Activated CD4-positive, alpha-beta T cell treated with anti-CD3 and anti-CD28 coated beads, Interleukin-2, amount 50 U/mL, for 24 hours (primary cell): ENCODE data around the gene RASSF7.
"Not testable (repeated sequence)": the region's sequence is repeated elsewhere in the genome, so short reads cannot be mapped to it uniquely, and the experiment has no call there.

ENCODE experiments used
- DNase-seq, 2 donors: peaks; one replicate each; pipeline ENCODE4 v3.0.0-alpha.2; 2020; ENCODE audit warnings: low read depth in 1 of 2, low spot score in 1 of 2

The RASSF7 gene

GRCh38 chr11:560305-561147, at the start of gene RASSF7, which contains the start of gene LMNTD2:
Gene RASSF7, plus strand, starts transcription at chr11:560970. Its CDS starts 799 bp downstream, at chr11:561769.
Gene LMNTD2, minus strand, starts transcription at chr11:560738. Its CDS starts 22 bp downstream, at chr11:560716.
- DNase-seq: peak; percentile 94

GRCh38 chr11:512761-513595, 47.8 kb upstream of the RASSF7 start:
- no peak for DNase-seq

GRCh38 chr11:514606-515005, 46.2 kb upstream of the RASSF7 start:
- DNase-seq: no peak

GRCh38 chr11:515131-515530, 45.6 kb upstream of the RASSF7 start:
- DNase-seq: no peak

GRCh38 chr11:516400-516799, 44.4 kb upstream of the RASSF7 start:
- no peak for DNase-seq

GRCh38 chr11:516918-517685, 43.7 kb upstream of the RASSF7 start:
- not testable (repeated sequence) for DNase-seq

- peak; percentile 83 to 90 for DNase-seq
These were observed 42.1 kb upstream of the RASSF7 start for GRCh38 chr11:518463-519202.

GRCh38 chr11:520428-521176, 40.2 kb upstream of the RASSF7 start:
- DNase-seq: no peak

- DNase-seq: no peak
These were observed 39.5 kb upstream of the RASSF7 start for GRCh38 chr11:521177-521688.

GRCh38 chr11:526192-526591, 34.6 kb upstream of the RASSF7 start:
- DNase-seq: no peak

GRCh38 chr11:528166-528814, 32.5 kb upstream of the RASSF7 start:
- DNase-seq: no peak

GRCh38 chr11:528815-529727, 31.7 kb upstream of the RASSF7 start:
- no peak for DNase-seq

GRCh38 chr11:529728-530411, 30.9 kb upstream of the RASSF7 start:
- no peak for DNase-seq

GRCh38 chr11:530960-531831, 29.6 kb upstream of the RASSF7 start:
- DNase-seq: no peak

GRCh38 chr11:531919-532526, 28.7 kb upstream of the RASSF7 start:
- no peak for DNase-seq

GRCh38 chr11:532527-532985, 28.2 kb upstream of the RASSF7 start:
- DNase-seq: no peak
